HepG2 (cell line): ENCODE measurements around the gene PCSK6. TPM values are rescaled to one million over a fixed set of nuclear protein-coding genes. Genes with fewer than 3 reads are reported as not detected.

Experiments
- ATAC-seq: fragments of 200-7000 bp; cut with Tn5 transposase; 3 replicates; pipeline ENCODE4 v1.9.1; 2020; ENCODE audit warnings: mild to moderate bottlenecking, moderate library complexity
- BruUV-seq: library from RNA; stranded (reverse); fragments of 400-500 nt; replicated peaks from 2 replicates; lab custom pipeline; 2021; lab: Mats Ljungman, UMichigan
- CTCF ChIA-PET: fragments of 300-600 bp; formaldehyde crosslinking; extraction: SDS; loops from one replicate; lab custom pipeline; 2021; ENCODE audit warnings: low total read pairs, inconsistent platforms, low intra/inter-chr PET ratio; lab: Yijun Ruan, JAX
- POLR2A ChIA-PET: fragments of 350-600 bp; sonication (Branson Sonifier 250); formaldehyde crosslinking; loops from one replicate; lab custom pipeline; 2020; ENCODE audit warnings: antibody characterized with exemption, inconsistent platforms; lab: Yijun Ruan, JAX
- DNase-seq: peaks from one replicate; pipeline ENCODE4 v3.0.0-alpha.2; 2015; ENCODE audit warnings: low spot score
- FAIRE-seq: peaks from 3 replicates; lab custom pipeline; 2011; peaks lifted over from hg19 to GRCh38; lab: Jason Lieb, UNC
- H2AFZ ChIP-seq: one replicate; pipeline ENCODE4 v1.6.1; 2011; ENCODE audit warnings: low read length, inconsistent platforms
- H3K27ac ChIP-seq: fragments of 300-600 bp; 3 replicates; pipeline ENCODE4 v1.8.0; 2011; ENCODE audit warnings: mixed run types, mild to moderate bottlenecking, mixed read lengths, low read length, inconsistent platforms; ENCODE audit not compliant: insufficient read depth; ENCODE audit errors: extremely low read length
- H3K27me3 ChIP-seq, 2 experiments: fragments of 200-600 bp in 1 of 2; 2 replicates in 1 of 2; 3 replicates in 1 of 2; pipeline versions ENCODE4 v1.6.0 to v1.8.0; 2011; ENCODE audit warnings: low read length in 2 of 2, mild to moderate bottlenecking in 2 of 2, moderate library complexity in 2 of 2, inconsistent platforms in 1 of 2; ENCODE audit not compliant: insufficient read depth in 2 of 2, control insufficient read depth in 1 of 2
- H3K36me3 ChIP-seq, 2 experiments: fragments of 200-600 bp in 1 of 2; replicated peaks in 1 of 2; 2 replicates in 1 of 2; 3 replicates in 1 of 2; pipeline versions ENCODE4 v1.5.1 to v1.8.0; 2011; ENCODE audit warnings: low read length in 2 of 2, inconsistent platforms in 1 of 2; ENCODE audit not compliant: insufficient read depth in 2 of 2, control insufficient read depth in 1 of 2
- H3K4me1 ChIP-seq: 2 replicates; pipeline ENCODE4 v1.5.1; 2012; ENCODE audit warnings: low read length, inconsistent platforms; ENCODE audit not compliant: insufficient read depth
- H3K4me2 ChIP-seq: 2 replicates; pipeline ENCODE4 v1.6.0; 2011; ENCODE audit warnings: low read depth, low read length, inconsistent platforms
- H3K4me3 ChIP-seq, 3 experiments: fragments of 200-600 bp in 1 of 3; sonication (generic), shearing (Covaris generic) in 1 of 3; replicated peaks in 1 of 3; 2 replicates each; pipeline ENCODE4 v1.5.1; 2011 to 2016; ENCODE audit warnings: low read length in 3 of 3, inconsistent platforms in 2 of 3, low read depth in 2 of 3, mild to moderate bottlenecking in 2 of 3, control low read depth in 1 of 3, mixed read lengths in 1 of 3; ENCODE audit not compliant: insufficient read depth in 1 of 3
- H3K79me2 ChIP-seq: one replicate; pipeline ENCODE4 v1.6.1; 2011; ENCODE audit warnings: low read length, inconsistent platforms; ENCODE audit not compliant: insufficient read depth
- H3K9ac ChIP-seq: 2 replicates; pipeline ENCODE4 v1.6.0; 2011; ENCODE audit warnings: mild to moderate bottlenecking, low read depth, low read length, inconsistent platforms; ENCODE audit not compliant: insufficient read depth
- H3K9me3 ChIP-seq: 2 replicates; pipeline ENCODE4 v1.5.1; 2012; ENCODE audit warnings: mild to moderate bottlenecking, low read length
- H4K20me1 ChIP-seq: 2 replicates; pipeline ENCODE4 v1.6.0; 2011; ENCODE audit warnings: inconsistent platforms, mild to moderate bottlenecking, low read length, moderate library complexity; ENCODE audit not compliant: insufficient read depth
- CHD2 ChIP-seq: IDR thresholded peaks from 2 replicates; pipeline ENCODE4 v1.6.1; 2011; ENCODE audit warnings: low read depth, low read length, improper control_type of control experiment
- FOXC1 ChIP-seq: sonication (generic); formaldehyde crosslinking; IDR thresholded peaks from 2 replicates; pipeline ENCODE4 v1.8.0; 2022; ENCODE audit warnings: mild to moderate bottlenecking, missing genetic modification reagents, borderline replicate concordance
- FOXP4 ChIP-seq: sonication (generic); formaldehyde crosslinking; IDR thresholded peaks from 2 replicates; pipeline ENCODE4 v1.4.0; 2020; ENCODE audit warnings: missing genetic modification reagents
- HOXA7 ChIP-seq: sonication (generic); formaldehyde crosslinking; IDR thresholded peaks from 2 replicates; pipeline ENCODE4 v1.8.1; 2022; ENCODE audit warnings: mild to moderate bottlenecking, missing genetic modification reagents, moderate library complexity
- NFKB2 ChIP-seq: sonication (generic); formaldehyde crosslinking; IDR thresholded peaks from 2 replicates; pipeline ENCODE4 v1.4.0; 2020; ENCODE audit warnings: missing genetic modification reagents, borderline replicate concordance
- NKX3-1 ChIP-seq: sonication (generic); formaldehyde crosslinking; IDR thresholded peaks from 2 replicates; pipeline ENCODE4 v1.5.0; 2020; ENCODE audit warnings: missing genetic modification reagents
- POLR2AphosphoS2 ChIP-seq: IDR thresholded peaks from 2 replicates; pipeline ENCODE4 v1.6.1; 2011; ENCODE audit warnings: low read depth, low read length, improper control_type of control experiment
- PTBP1 ChIP-seq: fragments of 200-400 bp; formaldehyde crosslinking; IDR thresholded peaks from 2 replicates; pipeline ENCODE4 v1.6.1; 2018; ENCODE audit warnings: low read length, low read depth; ENCODE audit not compliant: poor library complexity, severe bottlenecking
- RBAK ChIP-seq: sonication (generic); formaldehyde crosslinking; IDR thresholded peaks from 2 replicates; pipeline ENCODE4 v1.5.1; 2020; ENCODE audit warnings: mild to moderate bottlenecking, missing genetic modification reagents
- RBFOX2 ChIP-seq: fragments of 200-400 bp; formaldehyde crosslinking; IDR thresholded peaks from 2 replicates; pipeline ENCODE4 v1.6.1; 2017; ENCODE audit warnings: low read depth, mild to moderate bottlenecking, low read length
- SPEN ChIP-seq: sonication (generic); formaldehyde crosslinking; IDR thresholded peaks from 2 replicates; pipeline ENCODE4 v1.5.1; 2020; ENCODE audit warnings: low read depth, mild to moderate bottlenecking, missing genetic modification reagents
- TCF7L2 ChIP-seq: IDR thresholded peaks from 2 replicates; pipeline ENCODE4 v1.6.1; 2011; ENCODE audit warnings: mild to moderate bottlenecking, low read depth, low read length, moderate library complexity
- ZKSCAN1 ChIP-seq: fragments of 150-350 bp; IDR thresholded peaks from 2 replicates; pipeline ENCODE4 v1.6.1; 2014; ENCODE audit warnings: low read length
- ZNF20 ChIP-seq: sonication (generic); formaldehyde crosslinking; IDR thresholded peaks from 2 replicates; pipeline ENCODE4 v1.4.0; 2020; ENCODE audit warnings: mild to moderate bottlenecking, moderate library complexity, missing genetic modification reagents
- ZNF225 ChIP-seq: sonication (generic); formaldehyde crosslinking; IDR thresholded peaks from 2 replicates; pipeline ENCODE4 v1.4.0; 2020; ENCODE audit warnings: mild to moderate bottlenecking, missing genetic modification reagents
- ZNF280B ChIP-seq: sonication (generic); formaldehyde crosslinking; IDR thresholded peaks from 2 replicates; pipeline ENCODE4 v1.5.0; 2020; ENCODE audit warnings: missing genetic modification reagents, mild to moderate bottlenecking, borderline replicate concordance
- ZNF678 ChIP-seq: sonication (generic); formaldehyde crosslinking; IDR thresholded peaks from 2 replicates; pipeline ENCODE4 v1.4.0; 2020; ENCODE audit warnings: mild to moderate bottlenecking, missing genetic modification reagents
- ZNF775 ChIP-seq: sonication (generic); formaldehyde crosslinking; IDR thresholded peaks from 2 replicates; pipeline ENCODE4 v1.4.0; 2020; ENCODE audit warnings: missing genetic modification reagents, mild to moderate bottlenecking, moderate library complexity, borderline replicate concordance
- ZSCAN20 ChIP-seq: sonication (generic); formaldehyde crosslinking; IDR thresholded peaks from 2 replicates; pipeline ENCODE4 v1.4.0; 2020; ENCODE audit warnings: missing genetic modification reagents, mild to moderate bottlenecking, borderline replicate concordance
- WGBS: methylation state at CpG from one replicate; pipeline ENCODE4 v1.1.6; 2017; ENCODE audit warnings: low lambda C conversion rate; 5-methylcytosine and 5-hydroxymethylcytosine counted together
- in situ Hi-C: cut with HindIII; loops from 2 replicates; pipeline ENCODE4 v1.10.0; 2017; ENCODE audit warnings: low pct_unique_long_range_greater_than_20kb; ENCODE audit not compliant: extremely low pct_ligation_motif_present
- intact Hi-C: fragments of 100-400 bp; cut with micrococcal nuclease; formaldehyde crosslinking; loops from one replicate; pipeline ENCODE4 v1.10.0; 2022; ENCODE audit not compliant: unreplicated experiment
- polyA plus RNA-seq, 8 experiments: library from polyadenylated mRNA; depleted of rRNA in 3 of 8; stranded (reverse) in 7 of 8; unstranded in 1 of 8; fragments of >200 nt; fragmentation: Illumina TruSeq in 4 of 8; extraction: Trizol in 4 of 8; gene quantifications; 2 replicates each; pipeline versions ENCODE4 v1.2.1 to v1.2.3, GENCODE V29; 2011 to 2016; ENCODE audit warnings: low read depth in 4 of 8, missing spikeins in 1 of 8, mixed read lengths in 1 of 8; ENCODE audit not compliant: insufficient read depth in 1 of 8
- total RNA-seq, 5 experiments: library from RNA; depleted of rRNA; stranded (reverse); fragments of >200 nt; fragmentation: Illumina TruSeq; extraction: Trizol; gene quantifications; 2 replicates each; pipeline ENCODE4 v1.2.3, GENCODE V29; 2016; ENCODE audit warnings: low read depth in 1 of 5

Gene PCSK6
- total and polyA plus RNA-seq, 2 of the 13 experiments (the other 11 are each of a cell fraction or from before 2014, with no cell fraction given): 56.5 to 155 TPM

- POLR2A ChIA-PET: interaction anchor here (1.3 to 5.8 kb wide), 2 partner anchors 9 to 98 kb away, joined by 4 to 92 read pairs; no protein-coding TSS in a partner anchor
These were observed 47.4 kb upstream of the PCSK6 start for GRCh38 chr15:101536875-101537405.

More at GRCh38 chr15:101536875-101537405, 47.4 kb upstream of the PCSK6 start:
- Histone ChIP-seq H3K36me3 (no peaks in the 10 kb centered on the region), H3K4me2 (no peak overlapping the region), H3K4me1 (peaks cover 99% of the 10 kb centered on the region), H3K4me3 (no peak overlapping the region), H3K9me3 (no peaks in the 10 kb centered on the region), H3K79me2 (no peaks in the 10 kb centered on the region), H3K27ac (peak overlapping the region; percentile 64), H3K9ac (peak overlapping the region; percentile 19; the same call in 1 of the 2 replicates), H2AFZ (no peak overlapping the region), H3K27me3 (no peaks in the 10 kb centered on the region), H4K20me1 (no peaks in the 10 kb centered on the region)
- FAIRE-seq: no peak
- in situ Hi-C loops: no loop called here
- no TSS peak for BruUV-seq
- TF ChIP-seq ZNF280B (CRISPR knock-in tag) (no peak), ZNF678 (CRISPR knock-in tag) (no peak), FOXC1 (CRISPR knock-in tag) (no peak), ZKSCAN1 (no peak), SPEN (CRISPR knock-in tag) (no peak), CHD2 (no peak), ZNF20 (CRISPR knock-in tag) (no peak), ZNF775 (CRISPR knock-in tag) (no peak), RBAK (CRISPR knock-in tag) (no peak), FOXP4 (CRISPR knock-in tag) (no peak), NFKB2 (CRISPR knock-in tag) (no peak), TCF7L2 (no peak), PTBP1 (no peak), HOXA7 (CRISPR knock-in tag) (no peak), RBFOX2 (no peak), ZNF225 (no peak), NKX3-1 (no peak), POLR2AphosphoS2 (no peak), ZSCAN20 (CRISPR knock-in tag) (no peak)
- CTCF ChIA-PET: no interaction called here
- WGBS: 90% methylated on average over 7 of the region's 20 CpGs
- intact Hi-C loops: loop anchor here (1.0 kb wide), 1 partner anchor 9 kb away; no protein-coding TSS in a partner anchor
- DNase-seq: no peak
- ATAC-seq: no peak
